HL-60 (cell line): ENCODE data around the gene SLFN14.

Experiments used
- TF ChIP-seq, protein P1 (sequence below): IDR thresholded peaks from 2 replicates; pipeline ENCODE4 v1.6.1; 2012; ENCODE audit warnings: low read depth; ENCODE audit not compliant: insufficient replicate concordance
- TF ChIP-seq, protein P2 (sequence below): IDR thresholded peaks from one replicate; pipeline ENCODE4 v1.5.1; 2011; ENCODE audit warnings: low read length, control low read depth, inconsistent platforms; ENCODE audit not compliant: insufficient read depth

DNA sequence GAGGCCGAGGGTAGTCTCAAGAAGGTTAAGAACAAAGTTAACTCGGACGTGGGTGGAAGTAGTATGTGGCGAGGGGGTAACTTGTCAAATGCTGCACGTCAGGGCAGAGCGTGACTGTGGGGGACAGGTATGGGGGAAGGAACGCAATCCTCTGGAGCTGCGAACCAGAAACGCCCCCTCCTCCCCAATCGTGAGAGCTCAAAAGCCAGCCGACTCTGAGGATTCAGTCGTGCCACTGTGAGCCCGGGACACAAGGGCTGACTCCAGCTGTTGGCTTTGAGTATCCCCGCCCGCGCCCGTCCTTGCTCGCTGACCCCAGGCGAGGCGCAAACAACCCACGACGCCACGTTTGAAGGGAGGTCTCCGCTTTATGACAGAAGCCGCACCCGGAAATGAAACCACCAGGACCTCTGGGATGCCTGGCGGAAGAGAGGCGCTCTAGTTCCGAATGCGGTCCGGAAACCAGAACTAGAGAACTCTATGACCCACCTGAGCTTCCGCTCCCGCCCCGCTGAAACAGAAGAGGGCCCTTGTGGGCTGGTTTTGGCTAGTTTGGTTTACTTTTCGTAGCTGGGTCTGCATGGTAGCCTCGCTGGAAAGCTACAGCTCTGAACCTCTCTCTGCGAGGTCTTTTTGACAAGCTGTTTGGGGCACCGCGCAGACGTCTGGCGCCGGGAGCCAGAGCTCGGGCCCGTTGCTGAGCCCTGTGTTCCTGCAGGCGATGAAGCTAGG, 17.7 kb upstream of the SLFN14 start, which contains the start of gene PEX12:
- TF ChIP-seq, protein P1, sequence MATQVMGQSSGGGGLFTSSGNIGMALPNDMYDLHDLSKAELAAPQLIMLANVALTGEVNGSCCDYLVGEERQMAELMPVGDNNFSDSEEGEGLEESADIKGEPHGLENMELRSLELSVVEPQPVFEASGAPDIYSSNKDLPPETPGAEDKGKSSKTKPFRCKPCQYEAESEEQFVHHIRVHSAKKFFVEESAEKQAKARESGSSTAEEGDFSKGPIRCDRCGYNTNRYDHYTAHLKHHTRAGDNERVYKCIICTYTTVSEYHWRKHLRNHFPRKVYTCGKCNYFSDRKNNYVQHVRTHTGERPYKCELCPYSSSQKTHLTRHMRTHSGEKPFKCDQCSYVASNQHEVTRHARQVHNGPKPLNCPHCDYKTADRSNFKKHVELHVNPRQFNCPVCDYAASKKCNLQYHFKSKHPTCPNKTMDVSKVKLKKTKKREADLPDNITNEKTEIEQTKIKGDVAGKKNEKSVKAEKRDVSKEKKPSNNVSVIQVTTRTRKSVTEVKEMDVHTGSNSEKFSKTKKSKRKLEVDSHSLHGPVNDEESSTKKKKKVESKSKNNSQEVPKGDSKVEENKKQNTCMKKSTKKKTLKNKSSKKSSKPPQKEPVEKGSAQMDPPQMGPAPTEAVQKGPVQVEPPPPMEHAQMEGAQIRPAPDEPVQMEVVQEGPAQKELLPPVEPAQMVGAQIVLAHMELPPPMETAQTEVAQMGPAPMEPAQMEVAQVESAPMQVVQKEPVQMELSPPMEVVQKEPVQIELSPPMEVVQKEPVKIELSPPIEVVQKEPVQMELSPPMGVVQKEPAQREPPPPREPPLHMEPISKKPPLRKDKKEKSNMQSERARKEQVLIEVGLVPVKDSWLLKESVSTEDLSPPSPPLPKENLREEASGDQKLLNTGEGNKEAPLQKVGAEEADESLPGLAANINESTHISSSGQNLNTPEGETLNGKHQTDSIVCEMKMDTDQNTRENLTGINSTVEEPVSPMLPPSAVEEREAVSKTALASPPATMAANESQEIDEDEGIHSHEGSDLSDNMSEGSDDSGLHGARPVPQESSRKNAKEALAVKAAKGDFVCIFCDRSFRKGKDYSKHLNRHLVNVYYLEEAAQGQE = peak; percentile 61
- TF ChIP-seq, protein P2, sequence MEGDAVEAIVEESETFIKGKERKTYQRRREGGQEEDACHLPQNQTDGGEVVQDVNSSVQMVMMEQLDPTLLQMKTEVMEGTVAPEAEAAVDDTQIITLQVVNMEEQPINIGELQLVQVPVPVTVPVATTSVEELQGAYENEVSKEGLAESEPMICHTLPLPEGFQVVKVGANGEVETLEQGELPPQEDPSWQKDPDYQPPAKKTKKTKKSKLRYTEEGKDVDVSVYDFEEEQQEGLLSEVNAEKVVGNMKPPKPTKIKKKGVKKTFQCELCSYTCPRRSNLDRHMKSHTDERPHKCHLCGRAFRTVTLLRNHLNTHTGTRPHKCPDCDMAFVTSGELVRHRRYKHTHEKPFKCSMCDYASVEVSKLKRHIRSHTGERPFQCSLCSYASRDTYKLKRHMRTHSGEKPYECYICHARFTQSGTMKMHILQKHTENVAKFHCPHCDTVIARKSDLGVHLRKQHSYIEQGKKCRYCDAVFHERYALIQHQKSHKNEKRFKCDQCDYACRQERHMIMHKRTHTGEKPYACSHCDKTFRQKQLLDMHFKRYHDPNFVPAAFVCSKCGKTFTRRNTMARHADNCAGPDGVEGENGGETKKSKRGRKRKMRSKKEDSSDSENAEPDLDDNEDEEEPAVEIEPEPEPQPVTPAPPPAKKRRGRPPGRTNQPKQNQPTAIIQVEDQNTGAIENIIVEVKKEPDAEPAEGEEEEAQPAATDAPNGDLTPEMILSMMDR = no peak
